OCI-LY3 (cell line): ENCODE measurements around the gene BAHD1.

Experiments used
- EZH2phosphoT487 ChIP-seq: fragments of 200-600 bp; shearing (Covaris generic); IDR thresholded peaks from 2 replicates; pipeline ENCODE4 v1.6.1; 2018; ENCODE audit warnings: antibody characterized with exemption, mixed run types, low read depth
- TF ChIP-seq, protein P1 (sequence below): fragments of 200-600, 300-600 bp; sonication (generic); IDR thresholded peaks from 2 replicates; pipeline ENCODE4 v1.5.1; 2014; ENCODE audit warnings: antibody characterized with exemption, low read length, low read depth

DNA sequence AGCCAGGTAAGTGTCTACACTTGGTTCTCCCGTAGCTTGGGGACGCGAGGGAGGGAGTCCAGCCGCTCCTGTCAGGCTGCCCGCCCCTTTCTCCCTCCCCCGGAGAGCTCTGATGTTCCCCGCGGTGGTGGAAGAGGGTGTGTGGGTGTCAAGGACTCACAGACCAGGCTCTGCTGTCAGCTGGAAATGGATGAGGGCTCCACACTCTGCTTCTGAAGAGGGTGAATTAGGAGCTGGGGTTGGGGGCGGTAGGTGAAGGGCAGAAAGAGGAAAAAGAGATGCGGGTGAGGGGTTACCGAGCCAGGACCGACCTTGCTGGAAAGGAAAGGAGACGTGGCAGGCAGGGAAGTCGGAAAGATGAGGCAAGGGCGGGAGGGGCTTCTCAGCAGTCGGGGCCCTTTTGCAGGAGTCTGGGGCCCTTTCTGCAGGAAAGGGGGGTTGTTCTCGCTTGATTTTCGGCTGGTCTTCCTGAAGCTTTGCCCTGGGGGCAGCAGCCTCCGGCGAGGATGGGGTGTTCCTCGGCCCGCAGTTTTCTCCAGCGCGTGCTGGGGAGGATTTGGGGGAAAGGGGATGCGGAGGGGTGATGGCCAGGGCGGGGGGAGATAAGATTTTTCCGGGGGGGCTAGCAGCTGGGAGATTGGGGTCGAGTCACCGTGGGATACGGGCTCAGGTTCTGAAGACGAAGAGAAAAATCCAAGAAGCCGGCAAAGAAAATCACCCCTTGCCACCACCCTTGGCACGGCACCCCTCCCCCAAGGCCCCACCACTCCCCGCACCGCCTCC is 602 bp upstream of the BAHD1 start:
- TF ChIP-seq, protein P1, sequence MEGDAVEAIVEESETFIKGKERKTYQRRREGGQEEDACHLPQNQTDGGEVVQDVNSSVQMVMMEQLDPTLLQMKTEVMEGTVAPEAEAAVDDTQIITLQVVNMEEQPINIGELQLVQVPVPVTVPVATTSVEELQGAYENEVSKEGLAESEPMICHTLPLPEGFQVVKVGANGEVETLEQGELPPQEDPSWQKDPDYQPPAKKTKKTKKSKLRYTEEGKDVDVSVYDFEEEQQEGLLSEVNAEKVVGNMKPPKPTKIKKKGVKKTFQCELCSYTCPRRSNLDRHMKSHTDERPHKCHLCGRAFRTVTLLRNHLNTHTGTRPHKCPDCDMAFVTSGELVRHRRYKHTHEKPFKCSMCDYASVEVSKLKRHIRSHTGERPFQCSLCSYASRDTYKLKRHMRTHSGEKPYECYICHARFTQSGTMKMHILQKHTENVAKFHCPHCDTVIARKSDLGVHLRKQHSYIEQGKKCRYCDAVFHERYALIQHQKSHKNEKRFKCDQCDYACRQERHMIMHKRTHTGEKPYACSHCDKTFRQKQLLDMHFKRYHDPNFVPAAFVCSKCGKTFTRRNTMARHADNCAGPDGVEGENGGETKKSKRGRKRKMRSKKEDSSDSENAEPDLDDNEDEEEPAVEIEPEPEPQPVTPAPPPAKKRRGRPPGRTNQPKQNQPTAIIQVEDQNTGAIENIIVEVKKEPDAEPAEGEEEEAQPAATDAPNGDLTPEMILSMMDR = no peak
- no peak for TF ChIP-seq EZH2phosphoT487
